HG03457 (cell line): ENCODE data around the gene TSEN15.
"Not testable (repeated sequence)": the region's sequence is repeated elsewhere in the genome, so short reads cannot be mapped to it uniquely, and the experiment has no call there.

Source experiments
- ATAC-seq: cut with Tn5 transposase; IDR thresholded peaks from one replicate; pipeline ENCODE4 v1.9.1; 2021; ENCODE audit warnings: moderate number of reproducible peaks; ENCODE audit not compliant: unreplicated experiment

TSEN15 gene

DNA sequence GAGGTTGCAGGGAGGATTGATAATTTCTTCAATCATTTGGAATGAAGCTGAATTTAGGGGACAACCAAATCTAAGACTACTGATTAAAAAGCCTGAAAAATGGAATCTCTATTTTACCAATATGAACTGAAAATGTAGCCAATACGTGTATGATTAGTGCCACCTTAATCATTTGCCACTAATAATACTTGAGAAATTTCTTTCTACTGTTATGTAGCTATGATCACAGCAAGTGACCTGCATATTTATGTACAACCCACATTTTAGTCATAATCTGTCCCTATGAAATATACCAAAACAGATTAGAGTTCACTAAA lies 20.5 kb upstream of the TSEN15 start:
- no peak for ATAC-seq

DNA sequence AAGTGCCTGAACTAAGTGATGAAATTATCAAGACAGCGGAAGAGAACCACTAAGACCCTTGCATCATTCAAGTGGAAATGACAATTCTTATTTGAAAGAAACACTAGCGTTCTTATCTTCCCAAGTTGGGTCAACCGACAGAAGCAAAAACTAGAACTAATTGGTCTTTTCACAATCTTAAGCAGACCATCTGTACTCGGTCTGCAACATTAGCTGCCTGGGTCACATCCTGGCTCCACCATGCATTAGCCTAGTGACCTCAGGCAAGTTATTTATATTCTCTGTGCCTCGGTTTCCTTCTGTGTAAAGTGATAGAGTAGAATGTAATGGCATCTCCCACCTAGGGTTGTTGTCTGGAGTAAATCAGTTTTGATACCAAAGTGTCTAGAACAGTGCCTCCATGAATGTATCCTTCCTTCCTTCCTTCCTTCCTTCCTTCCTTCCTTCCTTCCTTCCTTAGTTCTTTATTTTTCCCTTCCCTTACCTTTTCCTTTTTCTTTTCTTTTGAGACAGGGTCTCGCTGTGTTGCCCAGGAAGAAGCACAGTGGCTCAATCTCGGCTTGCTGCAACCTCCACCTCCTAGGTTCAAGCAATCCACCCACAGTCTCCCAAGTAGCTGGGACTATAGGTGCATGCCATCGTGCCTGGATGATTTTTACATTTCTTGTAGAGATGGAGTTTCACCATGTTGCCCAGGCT lies 20.0 kb upstream of the TSEN15 start:
- ATAC-seq = no peak

DNA sequence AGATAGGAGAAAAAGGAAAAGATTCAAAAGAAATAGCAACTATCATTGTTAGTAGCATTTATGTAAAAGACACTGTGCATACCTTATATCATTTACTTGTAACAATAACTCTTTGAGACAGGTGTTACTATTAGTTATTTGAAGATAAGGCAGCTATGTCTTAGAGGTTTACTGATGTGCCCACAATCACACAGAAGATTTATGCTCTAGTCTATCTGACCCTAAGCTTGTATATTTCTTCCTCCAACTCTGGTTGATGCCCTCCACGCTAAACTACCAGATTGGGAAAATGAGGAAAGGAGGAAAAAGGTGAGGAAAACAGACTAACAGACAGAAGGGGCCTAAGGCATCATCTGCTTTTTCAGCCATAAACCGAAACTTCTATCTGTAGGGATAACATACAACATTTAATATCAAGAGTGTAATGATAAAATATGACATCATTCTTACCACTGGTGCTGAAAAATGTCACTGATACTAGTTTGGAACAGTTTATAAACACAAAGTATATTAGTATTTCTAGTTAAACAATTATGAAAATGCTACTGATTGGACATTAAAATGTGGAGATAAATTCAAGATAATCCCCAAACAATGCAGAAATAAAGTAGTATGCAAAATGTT lies 19.1 kb upstream of the TSEN15 start:
- ATAC-seq = no peak

DNA sequence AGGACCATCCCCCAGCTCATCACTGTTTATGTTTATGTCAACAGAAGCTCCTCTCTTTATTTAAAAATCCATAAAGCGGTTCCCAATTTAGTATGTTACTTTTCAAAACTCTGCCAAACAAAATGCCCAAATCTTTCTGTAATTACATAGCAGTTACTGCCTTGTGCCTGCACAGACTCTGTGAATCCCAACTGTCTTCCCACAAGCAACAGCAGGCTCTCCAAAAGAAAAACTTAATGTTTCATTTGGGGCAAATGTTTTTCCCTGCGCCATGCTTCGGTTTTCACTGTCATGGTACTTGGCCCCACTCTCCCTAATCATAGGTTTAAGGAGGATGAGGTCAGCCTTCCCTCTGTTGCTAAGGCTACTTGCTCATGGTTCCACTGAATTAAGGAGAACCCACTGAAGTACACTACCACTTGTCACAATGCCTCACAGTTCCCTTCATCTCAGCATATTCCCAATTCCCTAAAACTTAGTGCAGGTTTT lies 18.6 kb upstream of the TSEN15 start:
- ATAC-seq = no peak

DNA sequence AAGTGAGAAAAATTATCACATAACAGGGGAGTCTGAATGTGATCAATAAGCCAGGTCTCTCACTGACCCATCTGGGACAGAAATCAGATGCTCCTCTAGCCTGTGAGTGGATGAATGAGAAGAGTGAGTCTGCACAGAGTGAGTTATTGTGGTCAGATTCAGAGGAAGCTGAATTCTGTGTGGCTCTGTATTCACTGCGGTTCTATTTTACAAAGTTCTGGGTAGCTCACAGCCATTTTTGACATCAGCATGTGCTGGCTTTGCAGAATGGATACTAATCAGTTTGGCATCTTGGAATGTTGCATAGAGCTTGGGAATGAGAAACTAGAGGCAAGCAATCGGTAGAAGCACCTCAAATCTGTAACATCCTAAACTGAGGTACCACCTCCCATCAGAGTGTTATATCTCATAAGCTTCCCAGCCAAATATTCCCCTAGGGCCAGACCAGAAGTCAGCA lies 17.8 kb upstream of the TSEN15 start:
- ATAC-seq = no peak

DNA sequence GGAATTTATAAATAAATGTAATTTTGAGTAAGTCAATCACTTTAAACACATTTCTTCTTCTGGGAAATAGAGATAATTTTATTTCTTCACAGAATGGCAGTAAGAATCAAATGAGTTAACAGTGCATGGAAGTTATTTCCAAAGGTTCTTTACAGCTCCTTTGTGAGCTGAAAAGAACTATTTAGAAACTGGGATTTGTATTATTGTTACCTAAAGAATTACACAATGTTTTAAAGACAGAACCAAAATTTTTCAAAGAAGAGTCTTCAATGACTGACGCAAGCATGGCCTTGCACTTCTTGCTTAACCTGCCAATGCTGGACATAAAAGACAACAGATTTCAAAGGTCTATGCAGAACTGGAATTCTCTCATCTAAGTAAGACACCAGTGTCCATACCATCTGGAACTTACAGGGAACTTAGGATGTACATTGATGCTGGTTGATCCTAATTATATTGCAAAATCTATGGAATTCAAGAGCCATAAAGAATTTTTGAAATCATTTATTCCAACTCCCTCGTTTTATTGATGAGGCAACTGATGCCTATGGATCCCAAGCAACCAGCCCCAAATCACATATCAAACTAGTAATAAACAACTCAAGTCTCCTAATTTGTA lies 16.7 kb upstream of the TSEN15 start:
- ATAC-seq = no peak

DNA sequence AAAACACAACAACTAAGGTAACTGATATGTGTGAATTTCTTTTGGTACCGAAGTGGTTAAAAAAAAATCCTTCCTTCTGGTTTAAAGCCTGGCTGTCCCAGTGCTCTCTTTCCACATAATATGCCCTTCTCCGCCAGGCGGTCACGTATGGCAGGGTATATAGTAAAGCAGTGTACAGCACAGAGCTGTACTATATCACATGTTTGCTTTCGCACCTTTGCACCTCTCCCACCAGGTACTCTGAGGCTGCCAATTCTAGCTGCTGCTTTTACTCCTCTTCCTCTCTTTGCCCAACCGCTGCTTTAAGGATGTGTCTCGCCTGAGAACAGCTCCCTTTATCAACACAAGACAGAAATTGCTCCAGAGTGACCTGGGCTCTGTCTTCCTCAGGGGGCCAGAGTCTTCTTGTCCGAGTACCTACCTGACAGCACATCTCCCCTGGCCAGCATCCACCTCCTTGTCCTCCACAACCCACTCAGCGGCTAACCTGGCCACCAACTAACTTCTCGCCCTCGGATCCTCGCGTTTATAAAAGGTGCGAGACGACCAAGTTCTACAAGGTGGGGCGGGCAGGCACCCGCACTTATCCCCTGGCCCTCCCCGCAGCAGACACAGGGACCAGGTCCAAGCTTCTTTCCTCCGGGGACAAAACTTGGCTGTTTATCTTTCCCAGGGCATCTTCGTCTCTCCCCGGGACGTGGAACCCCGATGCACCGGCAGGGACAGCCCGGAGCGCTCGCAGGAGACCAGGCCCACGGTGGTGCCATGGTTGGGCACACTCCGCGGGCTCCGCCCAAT lies 15.6 kb upstream of the TSEN15 start:
- no peak for ATAC-seq

DNA sequence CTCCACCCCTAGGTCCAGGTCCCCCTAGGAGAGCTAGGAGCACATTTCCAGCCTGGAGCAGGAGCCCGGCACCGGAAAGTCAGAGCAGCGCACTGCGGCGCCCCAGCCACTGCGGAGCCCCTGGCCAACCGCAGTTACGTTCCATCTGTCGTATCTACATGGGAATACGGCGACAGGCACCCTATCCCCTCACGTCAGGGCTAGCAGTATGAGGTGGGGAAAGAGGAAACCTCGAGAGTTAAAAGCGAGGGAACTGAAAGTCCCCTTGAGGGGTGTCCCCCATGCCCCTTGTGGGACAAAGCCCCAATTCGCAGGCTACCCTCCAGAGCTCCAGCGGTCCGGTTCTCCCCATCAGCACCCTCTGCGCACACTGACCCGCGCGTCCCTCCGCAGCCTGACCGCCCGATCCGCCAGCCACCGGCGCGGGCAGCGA lies 15.0 kb upstream of the TSEN15 start:
- ATAC-seq = no peak

DNA sequence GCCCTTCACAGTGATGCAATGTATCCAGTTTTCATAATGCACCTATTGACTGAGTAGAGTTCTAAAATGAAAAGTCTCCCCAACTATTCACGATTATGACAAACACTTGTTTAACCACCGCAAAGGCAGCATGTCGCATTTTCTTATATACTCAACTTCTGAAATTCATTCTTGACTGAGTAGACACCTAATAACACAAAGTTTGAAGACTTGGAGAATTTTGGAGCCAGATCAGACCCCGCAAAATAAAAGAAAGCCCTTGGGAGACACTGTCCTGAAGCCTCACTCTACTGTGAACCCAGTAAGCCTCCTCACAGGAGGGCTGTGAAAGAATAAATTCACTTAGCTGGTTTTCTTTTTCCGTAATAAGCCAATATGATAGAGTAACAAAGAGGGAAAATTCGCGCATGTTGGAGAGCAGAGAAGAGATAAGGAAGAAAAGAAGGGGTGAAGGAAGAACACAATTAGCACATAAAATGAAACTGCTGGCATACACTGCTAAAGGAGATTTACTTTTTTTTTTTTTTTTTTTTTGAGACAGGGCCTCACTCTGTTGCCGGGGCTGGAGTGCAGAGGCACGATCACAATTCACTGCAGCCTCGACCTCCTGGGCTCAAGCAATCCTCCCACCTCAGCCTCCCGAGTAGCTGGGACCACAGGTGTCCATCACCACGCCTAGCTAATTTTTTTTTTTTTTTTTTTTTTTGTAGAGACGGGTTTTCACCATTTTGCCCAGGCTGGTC lies 13.5 kb upstream of the TSEN15 start:
- ATAC-seq = no peak

DNA sequence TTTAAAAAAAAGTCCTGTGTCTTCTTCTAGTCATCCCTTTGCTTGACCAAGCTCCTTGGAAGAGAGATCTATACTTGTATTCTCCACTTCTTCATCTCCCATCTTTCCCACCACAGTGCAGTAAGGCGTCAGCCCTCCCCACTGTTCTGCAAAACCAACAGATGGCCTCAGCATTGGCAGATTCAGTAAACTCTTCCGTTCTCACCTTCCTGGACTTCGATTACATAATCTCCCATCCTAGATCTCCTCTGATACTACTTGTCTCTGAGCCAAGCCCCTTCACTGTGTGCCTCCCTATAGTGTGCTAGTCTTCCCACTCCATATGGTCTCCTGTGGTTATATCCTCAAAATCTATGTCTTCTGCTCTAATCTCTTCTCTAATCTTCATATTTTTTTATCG lies 12.4 kb upstream of the TSEN15 start:
- no peak for ATAC-seq

DNA sequence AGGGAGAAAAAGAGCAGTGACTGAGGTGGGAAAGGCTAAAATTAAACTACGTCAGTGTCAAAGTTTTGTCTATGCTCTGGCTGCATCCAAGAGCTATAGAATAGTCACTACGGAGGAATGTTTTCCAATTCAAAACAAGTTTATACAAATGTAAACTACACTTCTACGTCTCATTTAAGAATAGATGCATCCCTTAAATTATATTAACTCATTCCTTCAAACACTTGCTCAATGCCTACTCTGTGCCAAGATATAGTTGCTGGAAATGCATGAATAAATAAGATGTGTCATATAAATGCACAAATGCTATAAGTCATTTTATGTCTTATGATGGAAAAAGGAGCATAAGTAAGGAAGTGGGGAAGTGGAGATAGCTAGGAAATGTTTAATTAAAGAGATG lies 9.8 kb upstream of the TSEN15 start:
- no peak for ATAC-seq

DNA sequence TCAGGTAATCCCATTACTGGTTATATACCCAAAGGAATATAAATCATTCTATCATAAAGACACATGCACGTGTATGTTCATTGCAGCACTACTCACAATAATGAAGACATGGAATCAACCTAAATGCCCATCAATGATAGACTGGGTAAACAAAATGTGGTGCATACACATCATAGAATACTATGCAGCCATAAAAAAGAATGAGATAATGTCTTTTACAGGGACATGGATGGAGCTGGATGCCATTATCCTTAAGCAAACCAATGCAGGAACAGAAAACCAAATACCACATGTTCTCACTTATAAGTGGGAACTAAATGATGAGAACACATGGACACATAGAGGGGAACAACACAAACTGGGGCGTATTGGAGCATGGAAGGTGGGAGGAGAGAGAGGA lies 8.2 kb upstream of the TSEN15 start:
- ATAC-seq = not testable (repeated sequence)

DNA sequence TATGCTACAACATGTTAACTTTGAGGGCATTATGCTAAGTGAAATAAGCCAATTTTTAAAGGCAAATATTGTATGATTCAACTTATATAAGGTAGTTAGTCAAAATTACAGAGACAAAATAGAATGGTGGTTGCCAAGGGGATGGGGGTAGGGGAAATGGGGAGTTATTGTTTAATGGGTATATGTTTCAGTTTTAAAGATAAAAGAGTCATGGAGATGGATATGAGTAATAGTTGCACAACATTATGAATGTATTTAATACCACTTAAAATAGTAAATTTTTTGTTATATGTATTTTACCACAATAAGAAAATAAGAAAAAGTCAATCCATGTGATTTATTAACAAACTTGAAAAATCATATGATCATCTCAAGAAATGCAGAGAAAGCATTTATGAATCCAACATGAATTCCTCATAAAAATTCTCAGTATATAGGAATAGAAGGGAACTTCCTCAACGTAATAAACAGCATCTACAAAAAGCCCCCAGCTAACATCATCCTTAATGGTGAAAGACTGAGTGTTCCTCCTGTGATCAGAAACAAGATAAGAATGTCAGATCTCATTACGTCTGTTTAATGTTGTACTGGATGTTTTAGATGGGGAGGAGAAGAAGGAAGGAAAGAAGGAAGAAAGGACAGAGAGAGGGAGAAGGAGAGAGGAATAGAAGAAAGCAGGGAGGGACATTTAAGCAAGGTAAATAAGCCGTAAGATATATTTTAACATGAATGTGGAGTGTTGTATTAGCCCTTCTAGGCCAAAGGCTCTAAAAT lies 6.7 kb upstream of the TSEN15 start:
- ATAC-seq = no peak

DNA sequence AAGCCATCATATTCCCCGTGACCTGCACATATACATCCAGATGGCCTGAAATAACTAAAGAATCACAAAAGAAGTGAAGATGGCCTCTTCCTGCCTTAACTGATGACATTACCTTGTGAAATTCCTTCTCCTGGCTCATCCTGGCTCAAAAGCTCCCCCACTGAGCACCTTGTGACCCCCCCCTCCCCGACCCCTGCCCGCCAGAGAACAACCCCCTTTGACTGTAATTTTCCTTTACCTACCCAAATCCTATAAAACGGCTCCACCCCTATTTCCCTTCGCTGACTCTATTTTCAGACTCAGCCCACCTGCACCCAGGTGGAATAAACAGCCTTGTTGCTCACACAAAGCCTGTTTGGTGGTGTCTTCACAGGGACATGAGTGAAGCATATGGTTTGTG lies 4.0 kb upstream of the TSEN15 start:
- not testable (repeated sequence) for ATAC-seq

DNA sequence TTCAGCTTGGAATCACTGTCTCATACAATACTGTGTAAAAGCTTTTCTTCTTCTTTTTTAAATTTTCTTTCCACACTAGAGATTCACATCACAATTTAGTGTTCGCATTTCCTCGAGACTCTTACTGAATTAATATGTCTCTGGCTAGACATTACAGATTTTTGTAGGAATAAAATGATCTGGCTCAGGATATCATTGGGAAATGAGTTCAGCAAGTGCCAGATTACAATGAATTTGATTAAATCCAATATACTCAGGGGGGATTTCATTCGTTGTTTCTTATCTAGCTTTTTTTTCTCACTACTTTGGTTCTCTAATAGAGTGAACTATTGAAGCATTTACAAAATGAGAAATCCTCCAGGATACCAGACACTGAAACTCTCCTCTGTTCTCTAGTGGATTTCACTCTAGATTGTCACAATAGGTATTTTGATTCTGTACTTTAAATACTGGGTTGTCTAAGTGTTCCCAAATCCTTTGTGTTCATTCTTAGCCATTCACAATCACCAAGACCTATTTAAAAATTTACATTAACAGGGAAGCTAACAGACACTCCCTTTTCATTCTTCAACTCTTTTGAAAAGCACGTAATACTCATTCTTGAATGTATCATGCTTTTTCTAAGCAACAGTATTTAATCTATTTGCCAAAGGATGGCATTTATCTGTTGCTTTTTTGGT lies 2.8 kb upstream of the TSEN15 start:
- ATAC-seq = no peak

DNA sequence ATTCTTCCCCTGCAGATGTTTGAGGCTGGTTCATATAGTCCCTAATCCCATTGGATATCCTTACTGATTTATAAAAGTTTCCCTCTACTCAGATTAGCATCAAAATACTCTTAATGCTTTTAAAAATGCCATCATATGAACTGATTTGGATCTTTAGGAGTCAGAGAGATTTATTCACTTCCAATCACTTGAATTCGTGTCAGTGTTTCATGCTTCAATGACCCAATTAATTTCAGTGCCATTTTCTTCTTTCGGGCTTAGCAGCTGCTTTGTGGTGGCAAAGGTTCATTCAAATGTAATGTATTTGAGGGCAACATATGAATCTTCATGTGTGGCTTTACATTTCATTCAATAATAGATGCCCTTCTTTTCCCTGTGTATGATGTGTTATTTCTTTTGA lies 2.2 kb upstream of the TSEN15 start:
- ATAC-seq = no peak

DNA sequence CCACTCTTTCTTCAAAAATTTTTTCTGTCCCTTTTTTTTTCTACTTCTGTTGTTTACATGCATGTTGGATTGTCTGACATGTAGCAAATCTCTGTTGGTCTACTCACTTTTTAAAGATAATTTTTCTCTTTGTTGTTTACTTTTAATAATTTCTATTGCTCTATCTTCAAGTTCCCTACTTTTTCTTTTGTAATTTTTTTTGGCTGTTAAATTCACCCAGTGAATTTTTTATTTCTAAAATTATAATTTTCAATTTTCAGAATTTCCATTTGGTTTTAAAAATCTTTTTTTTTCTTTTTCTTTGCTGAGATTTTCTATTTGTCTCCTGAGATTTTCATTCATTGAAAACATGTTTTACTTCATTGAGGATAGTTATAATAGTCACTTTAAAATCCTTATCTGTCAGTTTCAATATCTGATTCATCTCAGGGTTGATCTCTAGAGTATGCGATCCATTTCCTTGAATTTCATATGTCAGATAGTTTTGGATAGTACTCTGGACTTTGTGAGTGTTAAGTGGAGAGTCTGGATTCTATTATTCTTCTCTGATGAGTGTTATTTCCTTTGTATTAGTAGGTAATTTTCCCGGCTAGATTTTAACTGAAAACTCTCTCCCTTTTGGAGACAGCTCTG lies 1.6 kb upstream of the TSEN15 start:
- ATAC-seq = no peak

DNA sequence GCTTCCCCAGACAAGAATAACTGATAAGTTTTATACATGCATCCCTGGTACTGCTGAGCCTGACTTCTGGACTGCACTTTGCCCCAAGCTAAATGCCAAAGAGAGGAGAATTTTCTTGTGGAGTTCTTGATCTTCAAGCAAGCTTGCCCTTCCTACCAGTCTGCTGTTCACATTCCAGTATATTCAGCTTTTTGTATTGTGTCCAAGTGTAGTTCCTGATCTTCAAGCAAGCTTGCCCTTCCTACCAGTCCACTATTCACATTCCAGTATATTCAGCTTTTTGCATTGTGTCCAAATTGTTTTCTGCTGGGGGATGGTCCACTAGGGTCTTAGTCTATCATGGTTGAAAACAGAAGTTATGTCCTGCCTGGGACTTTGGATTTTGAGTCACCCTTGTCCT lies 894 bp upstream of the TSEN15 start:
- no peak for ATAC-seq

DNA sequence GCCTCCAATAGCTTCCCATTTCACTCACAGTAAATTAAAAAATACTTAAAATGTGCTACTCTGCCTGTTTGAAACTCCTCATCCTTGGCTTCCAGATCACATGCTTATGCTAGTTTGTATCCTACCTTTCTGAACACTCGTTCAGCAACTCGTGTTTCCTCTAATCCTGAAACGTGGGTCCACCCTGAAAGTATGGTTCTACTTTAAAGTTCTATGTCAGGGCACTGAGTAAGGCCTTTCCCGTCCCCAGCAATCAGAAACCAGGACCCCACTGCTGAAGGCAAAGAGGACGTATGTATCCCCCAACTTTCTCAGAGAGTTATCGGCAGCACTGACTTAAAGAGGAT lies 419 bp upstream of the TSEN15 start:
- ATAC-seq = no peak
